ENCODE results near the gene THEMIS2. TPM values are rescaled to one million over a fixed set of nuclear protein-coding genes. Genes with fewer than 3 reads are reported as not detected.
A peak's percentile ranks its signal among the peaks of the same experiment; 100 is the strongest.

Gene THEMIS2
- total RNA-seq, 2 donors from 2014 or later = 4.6 to 21.0 TPM

GRCh38 chr1:27858949-27859576, 13.3 kb upstream of the THEMIS2 start:
- intact Hi-C loops (cut with DNase I) = loop anchor here (5.0 kb wide), 1 partner anchor 118 kb away; no protein-coding TSS in a partner anchor
- H3K27ac ChIP-seq = no peak overlapping the region
- TF ChIP-seq POLR2A (IDR thresholded peaks at IDR 0.05) = no peak
- TF ChIP-seq CTCF (IDR thresholded peaks at IDR 0.05) = no peak
- H3K36me3 ChIP-seq (replicated peaks in 1 of 2; ENCODE audit: insufficient read depth in 1 of 2, low read depth in 2 of 2) = no peaks in the 10 kb centered on the region
- no peaks in the 10 kb centered on the region for H3K27me3 ChIP-seq
- DNase-seq = no peak
- WGBS, 2 donors = 84 to 88% methylated on average over 12 to 14 of the region's 14 CpGs
- peaks cover 4% of the 10 kb centered on the region for H3K4me1 ChIP-seq
- H3K4me3 ChIP-seq = no peak overlapping the region
- H3K9me3 ChIP-seq = no peaks in the 10 kb centered on the region
- no peak for ATAC-seq

- DNase-seq (no peak), ATAC-seq (no peak)
- H3K27me3 ChIP-seq = no peaks in the 10 kb centered on the region
- peaks cover 4% of the 10 kb centered on the region for H3K4me1 ChIP-seq
- 80 to 85% methylated on average over 10 of the region's 10 CpGs for WGBS, 2 donors
- intact Hi-C loops (cut with DNase I) = no loop called here
- TF ChIP-seq CTCF (IDR thresholded peaks at IDR 0.05) (no peak), POLR2A (IDR thresholded peaks at IDR 0.05) (no peak)
- H3K36me3 ChIP-seq (replicated peaks in 1 of 2; ENCODE audit: insufficient read depth in 1 of 2, low read depth in 2 of 2) = no peaks in the 10 kb centered on the region
- H3K9me3 ChIP-seq = no peaks in the 10 kb centered on the region
- no peak overlapping the region for H3K4me3 ChIP-seq
- H3K27ac ChIP-seq = no peak overlapping the region
Observed at GRCh38 chr1:27861436-27861835, 10.9 kb upstream of the THEMIS2 start.

DNA sequence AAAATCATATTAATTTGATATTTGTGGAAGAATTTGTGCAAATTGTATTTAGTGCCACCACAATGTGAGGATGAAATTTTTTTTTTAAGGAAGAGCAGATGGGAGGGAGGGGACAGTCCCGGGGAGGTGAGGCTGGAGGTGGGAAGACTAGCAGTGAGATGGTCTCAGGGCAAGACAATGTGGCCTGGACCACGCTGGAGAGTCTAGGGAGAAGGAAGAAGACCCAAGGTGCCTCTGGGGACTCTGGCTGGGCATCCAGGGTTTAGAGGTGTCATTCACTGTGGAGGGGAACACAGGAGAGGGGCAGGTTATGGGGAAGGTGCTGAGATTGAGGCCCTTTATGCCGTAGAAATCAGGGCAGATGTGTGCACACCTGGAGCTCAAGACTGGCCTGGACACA, 10.3 kb upstream of the THEMIS2 start:
- H3K27ac ChIP-seq = no peak overlapping the region

GRCh38 chr1:27862671-27863537, 9.4 kb upstream of the THEMIS2 start:
- H3K4me1 ChIP-seq = peaks cover 4% of the 10 kb centered on the region
- H3K9me3 ChIP-seq = no peaks in the 10 kb centered on the region
- no peaks in the 10 kb centered on the region for H3K27me3 ChIP-seq
- ATAC-seq = peak; percentile 64
- H3K36me3 ChIP-seq (replicated peaks in 1 of 2; ENCODE audit: insufficient read depth in 1 of 2, low read depth in 2 of 2) = no peaks in the 10 kb centered on the region
- 72 to 82% methylated on average over 8 to 9 of the region's 9 CpGs for WGBS, 2 donors
- DNase-seq = peak in 3 of 4 donors; percentile 52 to 85 (median 53)
- no peak overlapping the region for H3K4me3 ChIP-seq
- peak overlapping the region in 2 of 4 donors; percentile 36 to 69 for H3K27ac ChIP-seq
- intact Hi-C loops (cut with DNase I) = no loop called here
- TF ChIP-seq POLR2A (IDR thresholded peaks at IDR 0.05) = peak in 1 of 3 donors; percentile 58
- TF ChIP-seq CTCF (IDR thresholded peaks at IDR 0.05) = no peak

More for the DNA sequence above, 10.3 kb upstream of the THEMIS2 start:
- Histone ChIP-seq H3K36me3 (replicated peaks in 1 of 2; ENCODE audit: insufficient read depth in 1 of 2, low read depth in 2 of 2) (no peaks in the 10 kb centered on the region), H3K4me1 (peaks cover 4% of the 10 kb centered on the region), H3K9me3 (no peaks in the 10 kb centered on the region), H3K27me3 (no peaks in the 10 kb centered on the region), H3K4me3 (no peak overlapping the region)
- intact Hi-C loops (cut with DNase I) = no loop called here
- WGBS, 2 donors = 59 to 63% methylated on average over 3 of the region's 3 CpGs
- no peak for TF ChIP-seq POLR2A (IDR thresholded peaks at IDR 0.05)
- ATAC-seq (no peak), DNase-seq (no peak)

GRCh38 chr1:27863538-27863915, 8.8 kb upstream of the THEMIS2 start:
- H3K27ac ChIP-seq = peak overlapping the region in 2 of 4 donors; percentile 17 to 69
- 86 to 91% methylated on average over 1 of the region's 1 CpG for WGBS, 2 donors
- intact Hi-C loops (cut with DNase I) = no loop called here
- H3K36me3 ChIP-seq (replicated peaks in 1 of 2; ENCODE audit: insufficient read depth in 1 of 2, low read depth in 2 of 2) = no peaks in the 10 kb centered on the region
- no peak for TF ChIP-seq CTCF (IDR thresholded peaks at IDR 0.05)
- no peak for TF ChIP-seq POLR2A (IDR thresholded peaks at IDR 0.05)
- no peaks in the 10 kb centered on the region for H3K27me3 ChIP-seq
- peak in 1 of 4 donors; percentile 53 for DNase-seq
- no peak for ATAC-seq
- H3K4me3 ChIP-seq = no peak overlapping the region
- no peaks in the 10 kb centered on the region for H3K4me1 ChIP-seq
- H3K9me3 ChIP-seq = no peaks in the 10 kb centered on the region
